SK-N-MC (cell line): Measurements from ENCODE around the gene FAM20B.

ENCODE experiments used
- EZH2 ChIP-seq: fragments of 200-600 bp; sonication (generic); IDR thresholded peaks from one replicate; pipeline ENCODE4 v1.6.1; 2017; ENCODE audit warnings: antibody characterized with exemption
- FOXP2 ChIP-seq: optimal IDR thresholded peaks from 2 replicates; pipeline ENCODE3; 2011; ENCODE audit warnings: mild to moderate bottlenecking, moderate library complexity; ENCODE audit not compliant: insufficient read depth; ENCODE audit errors: extremely low read length, control extremely low read depth
- POLR2AphosphoS5 ChIP-seq: IDR thresholded peaks from 2 replicates; pipeline ENCODE4 v1.6.1; 2012; ENCODE audit warnings: mild to moderate bottlenecking, low read depth, low read length, borderline replicate concordance

DNA sequence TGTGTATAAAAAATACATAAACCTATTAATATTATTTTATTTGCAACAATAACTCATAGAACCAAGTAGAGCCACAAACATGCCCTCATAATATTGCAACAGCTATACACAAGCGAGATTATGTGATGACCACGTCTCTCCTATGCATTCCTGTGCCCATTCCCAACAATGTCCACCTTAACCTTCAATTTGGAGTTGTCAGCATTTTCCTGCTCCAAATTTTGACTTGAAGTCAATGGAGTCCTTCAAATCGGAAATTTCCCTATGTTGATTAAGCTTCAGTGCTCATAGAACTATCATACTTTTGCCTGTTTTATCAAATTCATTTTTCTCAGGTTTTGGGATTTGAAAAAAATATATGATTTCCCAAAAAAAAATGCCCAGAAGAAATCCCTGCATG, 27.4 kb upstream of the FAM20B start:
- no peak for TF ChIP-seq POLR2AphosphoS5
- TF ChIP-seq EZH2: no peak
- no peak for TF ChIP-seq FOXP2
